Gastrocnemius medialis (tissue), 4 donors: ENCODE results near the gene PAPPA2.

Source experiments
- POLR2A ChIP-seq, 2 donors: fragments of 450-650 bp; IDR thresholded peaks; one replicate each; pipeline ENCODE4 v1.6.1; 2017; ENCODE audit warnings: antibody characterized with exemption in 2 of 2, mild to moderate bottlenecking in 2 of 2, moderate library complexity in 2 of 2
- TF ChIP-seq, protein P1 (sequence below), 5 experiments: fragments of 450-650 bp in 3 of 5; fragments of 200-600 bp in 2 of 5; sonication (generic) in 2 of 5; IDR thresholded peaks in 4 of 5; conservative IDR thresholded peaks in 1 of 5; 1 replicate in 4 of 5; 2 replicates in 1 of 5; pipeline ENCODE4 v1.5.1; 2016 to 2019; ENCODE audit warnings: antibody characterized with exemption in 5 of 5, mild to moderate bottlenecking in 3 of 5, moderate library complexity in 3 of 5

DNA sequence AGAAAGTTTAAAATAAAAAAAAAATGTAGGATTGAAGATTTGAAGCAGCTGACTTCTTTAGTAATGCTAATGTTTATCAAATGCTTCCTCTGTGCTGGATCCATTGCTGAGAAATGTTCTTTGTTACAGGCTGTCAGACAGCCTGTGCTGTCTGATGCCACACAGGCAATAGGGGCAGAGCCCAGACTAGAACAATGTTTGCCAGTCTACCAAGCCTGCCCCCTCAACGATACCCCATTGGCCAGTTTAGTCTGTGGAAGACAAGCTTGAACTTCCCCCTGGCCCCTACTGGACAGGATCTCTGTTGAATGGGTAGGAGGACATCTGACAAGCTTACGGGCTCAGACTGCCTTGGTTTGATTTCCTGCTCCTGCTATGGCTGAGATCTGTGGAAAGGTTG, 79.4 kb downstream of the PAPPA2 start:
- TF ChIP-seq, protein P1, sequence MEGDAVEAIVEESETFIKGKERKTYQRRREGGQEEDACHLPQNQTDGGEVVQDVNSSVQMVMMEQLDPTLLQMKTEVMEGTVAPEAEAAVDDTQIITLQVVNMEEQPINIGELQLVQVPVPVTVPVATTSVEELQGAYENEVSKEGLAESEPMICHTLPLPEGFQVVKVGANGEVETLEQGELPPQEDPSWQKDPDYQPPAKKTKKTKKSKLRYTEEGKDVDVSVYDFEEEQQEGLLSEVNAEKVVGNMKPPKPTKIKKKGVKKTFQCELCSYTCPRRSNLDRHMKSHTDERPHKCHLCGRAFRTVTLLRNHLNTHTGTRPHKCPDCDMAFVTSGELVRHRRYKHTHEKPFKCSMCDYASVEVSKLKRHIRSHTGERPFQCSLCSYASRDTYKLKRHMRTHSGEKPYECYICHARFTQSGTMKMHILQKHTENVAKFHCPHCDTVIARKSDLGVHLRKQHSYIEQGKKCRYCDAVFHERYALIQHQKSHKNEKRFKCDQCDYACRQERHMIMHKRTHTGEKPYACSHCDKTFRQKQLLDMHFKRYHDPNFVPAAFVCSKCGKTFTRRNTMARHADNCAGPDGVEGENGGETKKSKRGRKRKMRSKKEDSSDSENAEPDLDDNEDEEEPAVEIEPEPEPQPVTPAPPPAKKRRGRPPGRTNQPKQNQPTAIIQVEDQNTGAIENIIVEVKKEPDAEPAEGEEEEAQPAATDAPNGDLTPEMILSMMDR (IDR thresholded peaks at IDR 0.05 in 4 of 5, conservative IDR thresholded peaks at IDR 0.05 in 1 of 5) = no peak
- no peak for TF ChIP-seq POLR2A (IDR thresholded peaks at IDR 0.05)
